ENCODE measurements around the gene CPSF4L.

Gene CPSF4L

GRCh38 chr17:73289549-73290254, 28.0 kb upstream of the CPSF4L start:
- no peak for DNase-seq

- DNase-seq = no peak
Observed at GRCh38 chr17:73288534-73289302, 27.0 kb upstream of the CPSF4L start.

GRCh38 chr17:73286863-73287296, 25.2 kb upstream of the CPSF4L start:
- DNase-seq = no peak

GRCh38 chr17:73285916-73286862, 24.5 kb upstream of the CPSF4L start:
- no peak for DNase-seq

- DNase-seq = no peak
Observed at GRCh38 chr17:73285603-73285908, 23.9 kb upstream of the CPSF4L start.

GRCh38 chr17:73284906-73285602, 23.4 kb upstream of the CPSF4L start:
- DNase-seq = no peak

- DNase-seq = no peak
Observed at GRCh38 chr17:73284354-73284753, 22.7 kb upstream of the CPSF4L start.

- DNase-seq = no peak
Observed at GRCh38 chr17:73283841-73284282, 22.2 kb upstream of the CPSF4L start.

- no peak for DNase-seq
Observed at GRCh38 chr17:73283250-73283649, 21.6 kb upstream of the CPSF4L start.

- no peak for DNase-seq
Observed at GRCh38 chr17:73282629-73283028, 20.9 kb upstream of the CPSF4L start.

- DNase-seq = no peak
Observed at GRCh38 chr17:73281928-73282327, 20.2 kb upstream of the CPSF4L start.

GRCh38 chr17:73280191-73280590, 18.5 kb upstream of the CPSF4L start:
- no peak for DNase-seq

- no peak for DNase-seq
Observed at GRCh38 chr17:73279704-73280103, 18.0 kb upstream of the CPSF4L start.

GRCh38 chr17:73278465-73279453, 17.1 kb upstream of the CPSF4L start:
- peak; percentile 100 for DNase-seq

- DNase-seq = no peak
Observed at GRCh38 chr17:73278049-73278464, 16.4 kb upstream of the CPSF4L start.

GRCh38 chr17:73274490-73274889, 12.8 kb upstream of the CPSF4L start:
- DNase-seq = no peak

GRCh38 chr17:73272906-73273218, 11.2 kb upstream of the CPSF4L start:
- no peak for DNase-seq

GRCh38 chr17:73271072-73271471, 9.4 kb upstream of the CPSF4L start:
- DNase-seq = no peak

GRCh38 chr17:73269791-73270190, 8.1 kb upstream of the CPSF4L start:
- no peak for DNase-seq

- DNase-seq = no peak
Observed at GRCh38 chr17:73269329-73269615, 7.6 kb upstream of the CPSF4L start.

GRCh38 chr17:73268582-73269328, 7.1 kb upstream of the CPSF4L start:
- DNase-seq = no peak
